Cerebellar nuclear complex (tissue), 1 donor: ENCODE measurements around the gene BTBD8.

Experiments used
- DNase-seq, 2 experiments: peaks; one replicate each; lab custom pipeline; 2025; lab: John Stamatoyannopoulos, UW

Gene BTBD8

GRCh38 chr1:92094090-92094489, 13.9 kb downstream of the BTBD8 start:
- DNase-seq = no peak

GRCh38 chr1:92094595-92094994, 14.4 kb downstream of the BTBD8 start:
- no peak for DNase-seq

- no peak for DNase-seq
These were observed 15.7 kb downstream of the BTBD8 start for GRCh38 chr1:92095874-92096273.

- no peak for DNase-seq
These were observed 16.2 kb downstream of the BTBD8 start for GRCh38 chr1:92096317-92096716.

- DNase-seq = no peak
These were observed 25.5 kb downstream of the BTBD8 start for GRCh38 chr1:92105546-92106081.

GRCh38 chr1:92108631-92109030, 28.5 kb downstream of the BTBD8 start:
- DNase-seq = no peak

GRCh38 chr1:92117526-92117925, 37.4 kb downstream of the BTBD8 start:
- no peak for DNase-seq

- no peak for DNase-seq
These were observed 38.7 kb downstream of the BTBD8 start for GRCh38 chr1:92118826-92119225.

- no peak for DNase-seq
These were observed 43.7 kb downstream of the BTBD8 start for GRCh38 chr1:92123868-92124267.

GRCh38 chr1:92125204-92125603, 45.1 kb downstream of the BTBD8 start:
- DNase-seq = no peak

GRCh38 chr1:92126088-92126487, 45.9 kb downstream of the BTBD8 start:
- DNase-seq = no peak

- DNase-seq = peak in 1 of 2 experiments; percentile 11
These were observed 54.2 kb downstream of the BTBD8 start for GRCh38 chr1:92134331-92134730.

GRCh38 chr1:92136341-92136740, 56.2 kb downstream of the BTBD8 start:
- DNase-seq = no peak

- no peak for DNase-seq
These were observed 74.8 kb downstream of the BTBD8 start for GRCh38 chr1:92154934-92155333.

- DNase-seq = no peak
These were observed 79.4 kb downstream of the BTBD8 start for GRCh38 chr1:92159593-92159992.

- no peak for DNase-seq
These were observed 85.2 kb downstream of the BTBD8 start for GRCh38 chr1:92165389-92165788.

- DNase-seq = peak in 1 of 2 experiments; percentile 44
These were observed 87.0 kb downstream of the BTBD8 start for GRCh38 chr1:92167151-92167550.

GRCh38 chr1:92168657-92169056, 88.5 kb downstream of the BTBD8 start:
- DNase-seq = peak; percentile 20 to 80

GRCh38 chr1:92169214-92170005, 89.3 kb downstream of the BTBD8 start:
- peak in 1 of 2 experiments; percentile 24 for DNase-seq

GRCh38 chr1:92184632-92185031, 104.5 kb downstream of the BTBD8 start:
- DNase-seq = no peak

- no peak for DNase-seq
These were observed 105.9 kb downstream of the BTBD8 start for GRCh38 chr1:92186081-92186480.

GRCh38 chr1:92188436-92189255, 108.5 kb downstream of the BTBD8 start:
- DNase-seq = no peak

- DNase-seq = no peak
These were observed 111.6 kb downstream of the BTBD8 start for GRCh38 chr1:92191726-92192125.
